HG03196 (cell line): ENCODE results near the gene PLA2G3.
"Not testable (repeated sequence)": the region's sequence is repeated elsewhere in the genome, so short reads cannot be mapped to it uniquely, and the experiment has no call there.

Experiments
- ATAC-seq: cut with Tn5 transposase; IDR thresholded peaks from one replicate; pipeline ENCODE4 v1.9.1; 2021; ENCODE audit not compliant: unreplicated experiment

Gene PLA2G3

DNA sequence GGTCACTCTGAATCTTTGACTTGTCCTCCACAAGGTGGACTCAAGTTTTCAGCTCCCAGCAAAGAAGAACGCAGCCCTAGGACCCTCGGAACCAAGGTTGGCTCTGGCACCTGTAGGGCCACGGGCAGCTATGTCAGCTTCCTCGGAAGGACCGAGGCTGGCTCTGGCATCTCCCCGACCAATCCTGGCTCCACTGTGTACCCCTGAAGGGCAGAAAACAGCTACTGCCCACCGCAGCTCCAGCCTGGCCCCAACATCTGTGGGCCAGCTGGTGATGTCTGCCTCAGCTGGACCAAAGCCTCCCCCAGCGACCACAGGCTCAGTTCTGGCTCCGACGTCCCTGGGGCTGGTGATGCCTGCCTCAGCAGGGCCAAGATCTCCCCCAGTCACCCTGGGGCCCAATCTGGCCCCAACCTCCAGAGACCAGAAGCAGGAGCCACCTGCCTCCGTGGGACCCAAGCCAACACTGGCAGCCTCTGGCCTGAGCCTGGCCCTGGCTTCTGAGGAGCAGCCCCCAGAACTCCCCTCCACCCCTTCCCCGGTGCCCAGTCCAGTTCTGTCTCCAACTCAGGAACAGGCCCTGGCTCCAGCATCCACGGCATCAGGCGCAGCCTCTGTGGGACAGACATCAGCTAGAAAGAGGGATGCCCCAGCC lies 15.4 kb downstream of the PLA2G3 start:
- ATAC-seq = no peak

- ATAC-seq = no peak
Measured at GRCh38 chr22:31124290-31124689, 16.0 kb downstream of the PLA2G3 start.

GRCh38 chr22:31123292-31123602 lies 17.1 kb downstream of the PLA2G3 start:
- ATAC-seq = no peak

- no peak for ATAC-seq
Measured at GRCh38 chr22:31122532-31123291, 17.6 kb downstream of the PLA2G3 start, which contains the start of gene INPP5J. Gene INPP5J, plus strand, starts transcription at chr22:31122966. Its CDS starts 49 bp downstream, at chr22:31123015.

GRCh38 chr22:31122196-31122531 lies 18.1 kb downstream of the PLA2G3 start:
- ATAC-seq = no peak

- ATAC-seq = no peak
Measured at GRCh38 chr22:31121403-31121802, 18.9 kb downstream of the PLA2G3 start.

GRCh38 chr22:31120642-31121041 lies 19.7 kb downstream of the PLA2G3 start:
- ATAC-seq = no peak

DNA sequence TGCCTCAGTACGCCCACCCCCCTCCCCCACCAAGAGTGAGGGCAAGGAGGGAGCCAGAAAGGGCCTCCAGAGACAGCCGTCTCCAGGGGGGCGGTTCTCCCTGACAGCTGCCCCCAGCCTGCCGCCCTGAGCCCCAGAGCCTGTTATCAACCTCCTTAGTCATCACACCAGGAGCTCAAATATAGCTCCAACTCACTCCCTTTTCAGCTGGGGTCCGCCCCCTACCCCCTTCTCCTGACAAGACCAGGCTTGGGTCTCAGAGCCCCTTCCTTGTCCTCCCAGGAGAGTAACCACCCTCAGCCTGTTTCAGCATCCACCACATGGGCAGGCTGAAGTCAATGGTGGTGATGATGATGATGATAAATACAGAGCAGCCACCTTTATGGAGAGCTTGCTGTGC lies 20.1 kb downstream of the PLA2G3 start:
- no peak for ATAC-seq

DNA sequence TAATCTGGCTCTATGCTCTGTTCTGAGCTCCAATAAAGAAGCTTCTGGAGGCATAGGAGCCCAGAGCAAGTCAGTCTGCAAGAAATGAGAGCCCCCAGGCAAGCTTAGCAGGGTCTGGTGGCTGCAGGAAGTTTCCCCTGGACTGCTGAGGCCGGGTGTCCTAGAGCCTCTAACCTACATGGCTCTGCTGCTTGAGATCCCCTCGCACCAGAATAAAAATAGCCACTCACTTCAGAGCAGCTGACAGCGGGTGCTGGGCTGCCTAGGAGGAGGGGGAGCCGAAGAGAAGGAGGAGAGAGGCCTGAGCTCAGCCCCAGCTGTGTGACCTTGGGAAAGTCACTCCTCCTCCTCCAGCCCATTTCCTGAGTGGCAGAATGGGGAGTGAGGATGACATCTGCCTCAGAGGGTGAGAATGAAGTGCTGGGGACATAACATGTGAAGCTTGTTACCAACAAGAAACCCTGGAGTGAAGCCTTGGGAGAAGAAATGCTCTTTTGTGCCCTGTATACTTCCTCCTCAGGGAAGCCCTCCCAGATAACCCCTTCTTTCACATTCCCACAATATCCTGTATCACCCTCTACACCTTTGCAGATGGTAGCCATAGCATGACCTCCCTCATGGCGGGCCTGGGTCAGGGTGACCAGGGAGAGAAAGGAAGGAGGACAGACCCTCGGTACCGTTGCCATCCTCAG lies 21.1 kb downstream of the PLA2G3 start:
- no peak for ATAC-seq

DNA sequence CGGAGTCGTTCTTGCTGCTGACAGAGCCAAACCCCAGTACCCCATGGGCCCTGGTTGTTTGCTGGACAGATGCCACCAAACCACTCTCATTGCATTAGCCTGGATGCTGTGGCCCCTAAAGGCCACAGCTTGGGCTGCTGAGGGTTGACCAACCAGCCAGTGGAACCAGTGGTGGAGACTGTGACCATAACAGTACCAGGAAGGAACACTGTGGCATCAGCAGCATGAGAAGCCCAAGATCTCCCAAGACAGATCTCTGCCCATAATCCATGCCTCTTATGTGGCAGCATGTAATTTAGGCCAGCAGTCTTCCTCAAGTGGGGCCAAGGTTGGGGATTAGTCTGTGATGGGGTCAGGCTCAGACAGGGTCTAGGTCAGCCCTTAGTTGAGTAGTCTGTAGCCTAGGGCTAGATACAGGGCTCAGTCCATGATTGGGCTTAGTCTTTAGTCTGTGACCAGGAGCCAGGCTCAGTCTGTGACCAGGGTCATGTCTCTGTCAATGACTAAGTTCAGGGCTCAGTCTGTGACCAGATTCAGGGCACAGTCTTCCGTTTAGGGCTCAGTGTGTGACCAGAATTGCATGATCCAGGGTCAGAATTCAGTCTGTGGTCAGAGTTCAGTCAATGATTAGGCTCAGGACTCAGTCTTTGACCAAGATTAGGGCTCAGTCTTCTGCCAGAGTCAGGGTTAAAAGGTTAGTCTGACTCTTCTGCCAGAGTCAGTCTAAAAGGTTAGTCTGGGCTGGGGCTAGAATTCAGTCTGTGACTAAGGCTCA lies 22.1 kb downstream of the PLA2G3 start:
- ATAC-seq = no peak

- ATAC-seq = not testable (repeated sequence)
Measured at GRCh38 chr22:31112547-31113091, 27.7 kb downstream of the PLA2G3 start.

GRCh38 chr22:31107894-31108218 lies 32.5 kb downstream of the PLA2G3 start:
- ATAC-seq = no peak

DNA sequence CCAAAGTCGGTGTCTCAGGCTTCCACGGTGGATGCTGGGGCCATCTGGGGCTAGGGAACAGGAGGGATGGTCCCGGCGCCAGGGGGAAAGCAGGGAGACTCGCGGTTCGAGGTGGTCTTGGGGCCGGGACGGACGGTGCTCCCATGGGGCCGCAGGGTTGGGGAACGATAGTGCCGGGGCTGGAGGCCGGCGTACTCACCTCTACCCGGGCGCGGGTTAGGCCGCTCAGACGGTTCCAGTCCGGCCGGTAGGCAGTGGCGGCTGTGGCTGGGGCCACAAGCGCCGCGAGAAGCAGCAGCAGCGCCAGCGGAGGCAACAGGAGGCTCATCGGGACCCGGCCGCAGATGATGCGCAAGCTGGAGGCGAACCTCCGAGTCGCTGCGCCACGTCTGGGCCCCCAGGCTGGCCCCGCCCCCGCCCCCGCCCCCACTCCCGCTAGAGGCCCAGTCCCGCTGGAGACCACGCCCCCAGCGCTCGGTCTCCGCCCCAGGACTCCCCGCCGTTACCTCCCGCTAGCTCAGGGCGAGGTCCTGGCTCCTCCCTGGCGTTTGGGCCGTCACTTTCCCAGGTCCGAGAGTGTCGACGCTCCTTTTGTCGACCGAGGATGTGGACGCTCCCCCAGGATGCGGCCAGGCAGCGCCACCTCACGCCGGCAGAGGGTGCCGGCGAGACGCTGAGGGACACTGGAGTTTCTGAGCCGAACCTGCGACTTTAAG lies 33.0 kb downstream of the PLA2G3 start, which contains the start of gene SELENOM:
SELENOM (minus strand) TSS at position 391 of the 716 bp plus-strand sequence; CDS start at position 328, 63 bp downstream.
- ATAC-seq = peak; percentile 87

GRCh38 chr22:31106731-31107177 lies 33.6 kb downstream of the PLA2G3 start:
- ATAC-seq = no peak

DNA sequence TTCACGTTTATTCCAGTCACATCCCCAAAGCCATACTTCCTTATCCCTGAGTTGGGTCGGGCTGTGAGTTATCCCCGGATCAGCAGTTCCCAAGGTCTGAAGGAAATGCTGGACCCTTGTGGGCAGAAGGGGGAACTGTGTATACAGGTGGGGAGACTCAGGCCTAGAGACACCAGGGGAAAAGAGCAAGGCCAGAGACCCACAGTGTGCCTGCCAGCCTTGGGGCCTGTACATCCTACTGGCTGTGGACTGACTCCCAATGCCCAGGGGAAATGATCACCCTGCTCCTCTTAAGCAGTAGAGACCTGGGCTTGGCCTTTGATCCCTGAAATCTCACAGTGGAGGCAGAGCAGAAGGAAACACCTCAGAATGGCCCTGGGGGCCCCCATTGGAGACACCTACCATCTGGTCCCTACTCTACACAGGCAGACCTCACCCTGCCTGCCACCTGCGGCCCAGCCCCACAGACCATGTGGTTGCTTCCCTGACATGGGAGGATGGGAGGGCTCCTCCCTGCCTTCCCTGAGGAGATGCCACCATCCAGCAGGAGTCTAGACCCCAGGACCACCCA lies 34.2 kb downstream of the PLA2G3 start:
- no peak for ATAC-seq

DNA sequence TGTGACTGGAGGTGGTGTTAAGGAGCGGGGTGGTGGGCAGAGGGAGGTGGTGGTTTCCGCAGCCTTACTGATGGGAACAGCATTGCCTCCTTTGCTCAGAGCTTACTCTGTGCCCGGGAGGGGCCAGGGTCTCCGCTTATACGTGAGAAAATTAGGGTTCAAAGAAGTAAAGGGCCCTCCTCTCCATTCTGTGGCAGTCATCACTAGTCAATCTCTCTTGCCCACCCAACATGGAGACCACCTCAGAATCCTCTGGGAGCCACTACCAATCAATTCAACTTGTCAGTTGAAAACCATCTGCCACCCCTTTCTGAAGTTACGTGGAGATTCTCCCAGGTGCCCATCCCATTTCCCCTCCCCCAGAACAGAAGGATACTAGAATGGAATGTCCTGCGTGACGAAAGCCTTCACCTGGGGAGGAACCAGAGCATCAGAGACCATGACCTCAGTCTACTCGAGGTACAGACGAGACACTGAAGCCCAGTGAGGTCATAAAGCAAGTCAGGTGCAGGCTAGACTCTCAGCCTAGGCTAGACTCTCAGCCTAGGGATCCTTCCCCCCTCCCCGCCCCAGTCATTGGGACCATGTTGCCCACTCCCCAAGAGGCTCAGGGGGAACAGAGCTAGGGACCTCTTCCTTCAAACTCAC lies 34.9 kb downstream of the PLA2G3 start:
- no peak for ATAC-seq

- no peak for ATAC-seq
Measured at GRCh38 chr22:31104869-31105268, 35.4 kb downstream of the PLA2G3 start.

GRCh38 chr22:31103899-31104694 lies 36.2 kb downstream of the PLA2G3 start:
- ATAC-seq = no peak

DNA sequence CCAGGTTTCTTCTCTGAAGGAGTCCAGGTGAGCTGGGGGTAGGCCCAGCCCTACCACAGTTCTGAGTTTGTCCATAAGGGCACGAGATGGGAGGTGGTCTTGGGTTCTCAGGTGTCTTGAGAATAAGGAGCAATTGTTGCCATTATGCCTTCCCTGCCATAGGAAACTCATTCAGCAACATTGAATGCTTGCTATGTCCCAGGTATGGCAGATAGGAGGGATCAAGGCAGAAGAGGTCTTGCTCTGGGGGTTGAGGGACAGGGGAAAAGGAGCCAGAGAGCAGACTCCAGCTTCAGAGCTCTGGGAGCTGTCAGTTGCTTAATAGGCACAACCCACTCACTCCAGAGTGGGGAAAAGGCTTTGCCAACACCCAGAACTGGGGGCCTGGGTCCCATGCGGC lies 37.2 kb downstream of the PLA2G3 start:
- ATAC-seq = no peak
